Mammary epithelial cell (primary cell): ENCODE data around the gene NDUFAF8.

Experiments
- EZH2 ChIP-seq: IDR thresholded peaks from 2 replicates; pipeline ENCODE4 v1.6.1; 2012; ENCODE audit warnings: low read length, inconsistent platforms, borderline replicate concordance
- TF ChIP-seq, protein P1 (sequence below), 2 donors: IDR thresholded peaks in 1 of 2; conservative IDR thresholded peaks in 1 of 2; 2 replicates each; pipeline ENCODE4 v1.5.1; 2011 to 2012; ENCODE audit warnings: inconsistent platforms in 2 of 2, low read length in 2 of 2, mild to moderate bottlenecking in 2 of 2, control low read depth in 1 of 2, low read depth in 1 of 2; ENCODE audit not compliant: insufficient read depth in 1 of 2; ENCODE audit errors: extremely low read depth in 1 of 2

DNA sequence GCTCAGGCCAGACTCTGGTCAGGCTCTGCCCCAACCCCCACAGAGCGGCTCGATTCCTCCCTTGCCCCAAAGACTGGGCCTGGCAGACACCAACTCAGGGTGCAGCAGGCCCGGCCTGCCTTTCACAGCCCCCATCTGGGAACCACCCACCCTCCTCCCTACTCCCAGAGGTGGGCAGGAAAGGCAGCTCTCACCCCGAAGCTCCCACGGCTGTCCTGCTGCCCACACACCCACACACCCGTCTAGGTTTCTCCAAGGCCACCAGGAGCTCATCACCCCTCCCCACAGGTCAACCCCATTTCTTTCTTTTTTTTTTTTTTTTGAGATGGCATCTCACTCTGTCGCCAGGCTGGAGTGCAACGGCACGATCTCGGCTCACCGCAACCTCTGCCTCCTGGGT, 20.1 kb upstream of the NDUFAF8 start:
- TF ChIP-seq, protein P1, sequence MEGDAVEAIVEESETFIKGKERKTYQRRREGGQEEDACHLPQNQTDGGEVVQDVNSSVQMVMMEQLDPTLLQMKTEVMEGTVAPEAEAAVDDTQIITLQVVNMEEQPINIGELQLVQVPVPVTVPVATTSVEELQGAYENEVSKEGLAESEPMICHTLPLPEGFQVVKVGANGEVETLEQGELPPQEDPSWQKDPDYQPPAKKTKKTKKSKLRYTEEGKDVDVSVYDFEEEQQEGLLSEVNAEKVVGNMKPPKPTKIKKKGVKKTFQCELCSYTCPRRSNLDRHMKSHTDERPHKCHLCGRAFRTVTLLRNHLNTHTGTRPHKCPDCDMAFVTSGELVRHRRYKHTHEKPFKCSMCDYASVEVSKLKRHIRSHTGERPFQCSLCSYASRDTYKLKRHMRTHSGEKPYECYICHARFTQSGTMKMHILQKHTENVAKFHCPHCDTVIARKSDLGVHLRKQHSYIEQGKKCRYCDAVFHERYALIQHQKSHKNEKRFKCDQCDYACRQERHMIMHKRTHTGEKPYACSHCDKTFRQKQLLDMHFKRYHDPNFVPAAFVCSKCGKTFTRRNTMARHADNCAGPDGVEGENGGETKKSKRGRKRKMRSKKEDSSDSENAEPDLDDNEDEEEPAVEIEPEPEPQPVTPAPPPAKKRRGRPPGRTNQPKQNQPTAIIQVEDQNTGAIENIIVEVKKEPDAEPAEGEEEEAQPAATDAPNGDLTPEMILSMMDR (conservative IDR thresholded peaks at IDR 0.05 in 1 of 2, IDR thresholded peaks at IDR 0.05 in 1 of 2; ENCODE audit: extremely low read depth in 1 of 2, insufficient read depth in 1 of 2, low read depth in 1 of 2, low read length in 2 of 2), result no peak
- TF ChIP-seq EZH2, result no peak
